ENCODE results near the gene HSP90AA1.
"Not testable (repeated sequence)": the region's sequence is repeated elsewhere in the genome, so short reads cannot be mapped to it uniquely, and the experiment has no call there.

Gene HSP90AA1

GRCh38 chr14:102092806-102093205 is 6.0 kb upstream of the HSP90AA1 start:
- DNase-seq, result no peak

- DNase-seq, result no peak
Measured at GRCh38 chr14:102090713-102091112, 3.9 kb upstream of the HSP90AA1 start.

GRCh38 chr14:102089621-102090343 is 2.9 kb upstream of the HSP90AA1 start:
- no peak for DNase-seq

- no peak for DNase-seq
Measured at GRCh38 chr14:102088012-102088792, 1.4 kb upstream of the HSP90AA1 start.

- DNase-seq, result no peak
Measured at GRCh38 chr14:102087762-102088011, 843 bp upstream of the HSP90AA1 start.

GRCh38 chr14:102086709-102086971 is 204 bp downstream of the HSP90AA1 start:
- no peak for DNase-seq

DNA sequence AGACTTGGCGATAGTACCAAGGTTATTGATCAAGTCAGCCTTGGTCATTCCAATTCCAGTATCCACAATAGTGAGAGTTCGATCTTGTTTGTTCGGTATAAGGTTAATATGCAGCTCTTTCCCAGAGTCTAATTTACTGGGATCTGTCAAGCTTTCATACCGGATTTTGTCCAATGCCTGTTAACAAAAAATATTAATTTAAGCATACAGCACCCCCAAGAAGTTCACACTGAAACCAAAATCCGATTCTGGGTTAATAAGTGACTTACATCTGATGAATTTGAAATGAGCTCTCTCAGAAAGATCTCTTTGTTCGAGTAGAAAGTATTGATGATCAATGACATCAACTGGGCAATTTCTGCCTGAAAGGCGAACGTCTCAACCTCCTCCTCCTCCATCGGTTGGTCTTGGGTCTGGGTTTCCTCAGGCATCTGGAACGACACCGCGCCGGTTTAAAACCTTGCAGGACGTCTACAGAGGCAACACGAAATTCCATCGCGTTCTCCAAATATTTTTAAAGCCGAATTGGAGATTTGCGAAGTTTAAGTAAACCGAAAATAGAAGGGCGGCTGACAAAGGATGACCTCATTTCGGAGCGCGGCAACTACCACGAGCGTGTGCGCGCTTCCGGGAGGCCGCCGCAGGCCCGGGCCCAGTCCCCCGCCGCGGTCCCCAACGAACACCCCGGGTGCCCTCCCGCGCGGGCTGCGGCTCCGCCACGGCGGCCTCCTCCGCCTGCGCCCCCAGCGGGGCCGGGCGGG is 716 bp downstream of the HSP90AA1 start:
- DNase-seq, result no peak

GRCh38 chr14:102085488-102085887 is 1.4 kb downstream of the HSP90AA1 start:
- DNase-seq, result no peak

- no peak for DNase-seq
Measured at GRCh38 chr14:102084931-102085330, 1.9 kb downstream of the HSP90AA1 start.

GRCh38 chr14:102084522-102084921 is 2.3 kb downstream of the HSP90AA1 start:
- not testable (repeated sequence) for DNase-seq

DNA sequence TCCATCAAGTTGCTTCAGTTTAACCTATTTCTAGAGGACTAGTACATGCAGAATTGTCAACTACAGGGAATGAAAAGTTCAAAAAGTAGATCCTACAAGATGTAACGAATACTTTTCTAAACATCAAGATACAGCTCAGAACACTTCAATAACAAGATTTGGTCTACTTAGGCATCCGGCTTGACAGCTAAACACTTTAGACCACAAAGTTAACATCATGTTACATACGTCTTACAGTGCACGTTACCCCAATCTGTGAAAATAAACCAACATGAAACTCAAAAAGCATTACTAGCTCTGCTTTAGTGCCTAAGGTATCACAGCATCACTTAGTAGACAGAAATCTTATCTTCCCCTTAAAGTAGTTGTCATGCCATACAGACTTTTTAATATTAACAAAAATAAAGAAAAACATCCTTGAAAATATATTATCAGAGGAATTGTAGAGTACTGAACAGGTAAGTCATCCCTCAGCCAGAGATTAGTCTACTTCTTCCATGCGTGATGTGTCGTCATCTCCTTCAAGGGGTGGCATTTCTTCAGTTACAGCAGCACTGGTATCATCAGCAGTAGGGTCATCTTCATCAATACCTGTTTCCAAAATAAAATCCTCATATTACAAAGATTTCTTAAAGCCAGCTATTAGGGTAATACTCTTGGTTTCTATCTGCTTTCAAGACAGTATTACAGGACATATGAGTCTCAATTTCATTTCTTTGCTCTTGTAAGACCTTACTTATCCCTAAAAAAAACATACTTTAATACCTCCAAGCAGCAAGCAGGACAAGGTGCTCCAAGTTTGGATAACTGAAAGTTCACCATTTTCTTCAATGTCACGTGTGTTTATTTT is 5.4 kb downstream of the HSP90AA1 start:
- DNase-seq, result no peak

DNA sequence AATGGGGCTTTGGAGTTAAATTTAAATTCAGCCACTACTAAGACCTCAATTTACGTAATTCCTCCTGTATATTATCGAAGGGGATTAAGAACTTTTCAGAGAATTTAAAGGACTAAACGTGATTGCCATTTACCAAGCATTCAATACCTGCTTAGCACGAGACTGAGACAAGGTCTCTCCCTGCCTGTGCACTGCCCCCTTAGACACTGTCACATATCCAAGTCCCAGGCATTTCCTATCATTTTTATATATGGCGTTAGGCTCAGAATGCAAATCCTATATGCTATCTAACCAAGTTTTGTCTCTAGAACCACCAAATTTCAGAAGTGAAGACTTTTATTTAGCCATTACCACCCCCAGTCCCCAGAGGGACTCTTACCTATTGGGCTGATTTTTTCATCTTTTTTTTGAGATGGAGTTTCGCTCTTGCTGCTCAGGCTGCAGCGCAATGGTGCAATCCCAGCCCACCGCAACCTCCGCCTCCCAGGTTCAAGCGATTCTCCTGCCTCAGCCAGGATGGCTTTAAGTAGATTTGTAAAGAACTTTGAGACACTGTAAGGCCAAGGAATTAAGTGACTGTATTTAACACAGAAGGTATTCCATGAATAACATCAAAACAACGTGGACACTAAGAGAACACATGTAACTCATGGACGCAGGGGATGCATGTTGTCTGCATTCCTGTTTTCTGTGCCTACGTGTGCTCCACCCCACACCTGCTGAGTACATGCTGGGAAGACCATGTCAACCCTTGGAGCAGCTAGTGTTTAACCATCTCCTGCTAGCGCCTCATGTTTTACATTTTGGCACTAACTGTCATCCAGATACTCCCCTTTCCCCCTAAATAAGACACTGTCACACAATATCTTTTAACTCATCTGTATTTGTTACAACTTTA is 6.4 kb downstream of the HSP90AA1 start:
- no peak for DNase-seq

DNA sequence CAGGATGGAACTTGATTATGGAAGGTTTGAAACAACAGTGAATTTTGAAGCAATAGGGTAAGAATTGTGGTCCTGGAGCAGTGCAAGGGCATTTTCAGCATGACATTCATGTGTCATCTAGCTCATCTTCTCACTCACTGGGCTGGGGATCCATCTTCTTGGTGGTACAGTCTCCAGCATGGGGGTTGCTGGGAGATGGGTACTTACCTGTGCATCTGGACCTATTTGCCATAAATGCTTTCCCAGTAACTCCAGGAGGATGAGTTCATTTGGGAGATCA is 7.2 kb downstream of the HSP90AA1 start:
- no peak for DNase-seq

DNA sequence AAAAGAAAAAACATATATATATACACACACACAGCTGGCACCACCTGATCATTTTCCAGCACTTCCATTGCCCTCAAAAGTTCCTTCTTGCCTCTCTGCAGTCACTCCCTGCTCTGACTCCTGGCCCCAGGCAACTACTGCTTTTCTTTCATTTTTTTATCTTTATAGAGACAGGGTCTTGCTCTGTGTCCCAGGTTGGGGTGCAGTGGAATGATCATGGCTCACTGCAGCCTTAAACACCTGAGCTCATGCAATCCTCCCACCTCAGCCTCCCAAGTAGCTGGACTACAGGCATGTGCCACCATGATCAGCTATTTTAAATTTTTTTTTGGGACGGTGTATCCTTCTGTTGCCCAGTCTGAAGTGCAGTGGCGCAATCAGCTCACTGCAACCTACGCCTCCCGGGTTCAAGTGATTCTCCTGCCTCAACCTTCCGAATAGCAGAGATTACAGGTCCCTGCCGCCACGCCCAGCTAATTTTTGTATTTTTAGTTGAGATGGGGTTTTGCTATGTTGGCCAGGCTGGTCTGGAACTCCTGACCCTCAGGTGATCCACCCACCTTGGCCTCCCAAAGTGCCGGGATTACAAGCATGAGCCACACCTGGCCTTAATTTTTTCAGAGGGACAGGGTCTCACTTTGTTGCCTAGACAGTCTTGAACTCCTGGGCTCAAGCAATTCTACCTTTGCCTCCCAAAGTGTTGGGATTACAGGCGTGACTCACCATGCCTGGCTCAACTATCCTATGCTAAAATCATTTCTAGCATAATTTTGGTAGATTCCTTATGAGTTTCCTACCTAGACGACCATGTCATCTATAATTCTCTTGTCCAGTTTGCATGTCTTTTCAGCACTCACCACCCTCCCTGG is 7.8 kb downstream of the HSP90AA1 start:
- DNase-seq, result no peak

- not testable (repeated sequence) for DNase-seq
Measured at GRCh38 chr14:102078361-102078791, 8.5 kb downstream of the HSP90AA1 start.

DNA sequence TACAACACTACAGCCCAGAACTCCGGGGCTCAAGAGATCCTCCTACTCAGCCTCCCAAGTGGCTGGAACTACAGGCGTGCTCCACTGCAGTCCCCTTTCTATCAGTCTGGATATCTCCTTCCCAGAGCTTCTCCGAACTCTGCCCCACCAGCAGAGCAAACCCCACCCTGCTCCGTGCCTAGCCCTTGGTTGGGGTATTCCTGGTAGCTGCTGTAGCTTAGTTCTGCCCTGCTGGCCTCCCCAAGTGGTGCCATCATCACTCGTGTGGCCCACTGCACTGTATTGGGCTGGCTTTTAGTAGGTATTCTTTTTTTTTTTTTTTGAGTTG is 9.5 kb downstream of the HSP90AA1 start:
- DNase-seq, result no peak

DNA sequence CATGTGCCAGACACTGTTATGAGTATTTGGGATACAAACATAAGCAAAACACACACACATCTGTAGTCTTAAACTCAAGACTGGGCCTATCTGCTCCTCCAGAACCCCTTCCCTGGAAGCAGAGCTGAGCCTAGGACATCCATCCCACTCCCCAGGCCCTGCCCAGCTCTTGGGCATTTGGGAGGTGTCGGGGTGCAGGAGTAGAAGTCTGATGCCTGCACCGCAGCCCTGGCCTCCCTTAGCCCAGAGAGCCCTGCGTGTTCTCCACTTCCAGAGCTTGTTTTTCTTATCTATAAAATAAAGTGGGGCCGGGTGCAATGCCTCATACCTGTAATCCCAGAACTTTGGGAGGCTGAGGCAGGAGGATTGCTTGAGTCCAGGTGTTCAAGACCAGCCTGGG is 11.7 kb downstream of the HSP90AA1 start:
- no peak for DNase-seq

- no peak for DNase-seq
Measured at GRCh38 chr14:102074415-102074964, 12.4 kb downstream of the HSP90AA1 start.

DNA sequence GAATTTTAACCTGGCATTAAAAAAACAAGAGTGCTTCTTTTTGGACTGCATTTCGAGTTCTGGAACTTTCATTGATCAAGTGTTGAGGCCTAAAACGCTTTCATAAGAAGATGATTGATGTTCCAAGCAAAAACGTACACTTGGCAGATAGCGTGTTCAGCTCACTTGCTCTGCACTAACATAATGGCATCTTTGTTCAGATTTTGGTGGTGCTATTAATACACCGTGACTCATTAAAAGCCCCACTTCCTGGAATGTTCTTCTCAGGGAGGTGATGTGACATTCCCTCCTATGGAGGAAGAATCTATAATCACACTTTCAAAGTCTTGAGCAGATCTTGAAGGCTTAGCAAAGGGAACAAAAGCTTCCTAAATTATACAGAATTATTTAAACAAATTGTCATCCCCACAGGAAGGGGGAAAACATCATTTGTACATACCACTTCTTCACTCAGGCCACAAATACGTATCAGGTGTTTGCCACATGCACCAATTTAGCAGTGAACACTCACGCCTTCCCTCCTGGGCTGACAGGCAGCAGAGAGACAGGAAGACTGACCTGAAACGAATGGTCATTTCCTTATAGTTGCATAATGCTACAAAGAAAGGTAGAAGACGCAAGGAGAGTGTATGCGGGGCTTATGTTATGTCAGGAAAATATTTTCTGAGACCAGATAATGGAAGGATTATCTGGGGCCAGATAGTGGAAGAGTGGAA is 15.4 kb downstream of the HSP90AA1 start:
- DNase-seq, result no peak

GRCh38 chr14:102066041-102066451 is 20.8 kb downstream of the HSP90AA1 start:
- no peak for DNase-seq

GRCh38 chr14:102064590-102064989 is 22.3 kb downstream of the HSP90AA1 start:
- not testable (repeated sequence) for DNase-seq
